SIG-M5 treated with dmso at 0.1 percent for 504 hours (cell line): ENCODE data around the gene MAU2.

Experiments used
- DNase-seq: peaks from one replicate; lab custom pipeline; 2025; ENCODE audit not compliant: unreplicated experiment; lab: John Stamatoyannopoulos, UW

Gene MAU2

GRCh38 chr19:19320361-19321140 is at the start of gene MAU2, which contains the start of gene SUGP1:
MAU2 (plus strand) TSS chr19:19320829; CDS start chr19:19320860, 31 bp downstream.
SUGP1 (minus strand) TSS chr19:19320509; CDS start chr19:19320496, 13 bp downstream.
- DNase-seq = peak; percentile 96

GRCh38 chr19:19271828-19272599 is 48.6 kb upstream of the MAU2 start:
- no peak for DNase-seq

- DNase-seq = no peak
These were observed 46.5 kb upstream of the MAU2 start for GRCh38 chr19:19274146-19274545.

GRCh38 chr19:19274716-19275565 is 45.7 kb upstream of the MAU2 start:
- no peak for DNase-seq

- DNase-seq = no peak
These were observed 44.2 kb upstream of the MAU2 start for GRCh38 chr19:19276386-19276785.

GRCh38 chr19:19276851-19277250 is 43.8 kb upstream of the MAU2 start:
- DNase-seq = no peak

GRCh38 chr19:19278315-19278714 is 42.3 kb upstream of the MAU2 start:
- DNase-seq = no peak

- DNase-seq = no peak
These were observed 41.5 kb upstream of the MAU2 start for GRCh38 chr19:19279062-19279612.

GRCh38 chr19:19279853-19280252 is 40.8 kb upstream of the MAU2 start:
- DNase-seq = no peak

- DNase-seq = no peak
These were observed 40.1 kb upstream of the MAU2 start for GRCh38 chr19:19280561-19280960.

GRCh38 chr19:19285686-19286085 is 34.9 kb upstream of the MAU2 start:
- no peak for DNase-seq

GRCh38 chr19:19292607-19293006 is 28.0 kb upstream of the MAU2 start:
- no peak for DNase-seq

- DNase-seq = no peak
These were observed 25.7 kb upstream of the MAU2 start for GRCh38 chr19:19294914-19295313.

GRCh38 chr19:19296953-19297689 is 23.5 kb upstream of the MAU2 start:
- no peak for DNase-seq

- DNase-seq = no peak
These were observed 22.9 kb upstream of the MAU2 start for GRCh38 chr19:19297759-19298158.

GRCh38 chr19:19300613-19301012 is 20.0 kb upstream of the MAU2 start:
- DNase-seq = no peak

- DNase-seq = no peak
These were observed 17.2 kb upstream of the MAU2 start for GRCh38 chr19:19303411-19303810.

GRCh38 chr19:19304186-19304965 is 16.3 kb upstream of the MAU2 start:
- no peak for DNase-seq

GRCh38 chr19:19305066-19305465 is 15.6 kb upstream of the MAU2 start:
- DNase-seq = no peak

- DNase-seq = no peak
These were observed 14.9 kb upstream of the MAU2 start for GRCh38 chr19:19305696-19306095.
